Left forelimb (tissue), 1 donor: Measurements from ENCODE around the gene ID1.
"Not testable (repeated sequence)": the region's sequence is repeated elsewhere in the genome, so short reads cannot be mapped to it uniquely, and the experiment has no call there.

Experiments used
- DNase-seq: peaks from one replicate; pipeline ENCODE4 v3.0.0-alpha.2; 2018; ENCODE audit warnings: low spot score

ID1 gene

GRCh38 chr20:31638317-31638716, 33.2 kb downstream of the ID1 start:
- no peak for DNase-seq

GRCh38 chr20:31638816-31639215, 33.7 kb downstream of the ID1 start:
- no peak for DNase-seq

GRCh38 chr20:31640259-31640658, 35.2 kb downstream of the ID1 start:
- DNase-seq = no peak

- DNase-seq = no peak
These were observed 36.3 kb downstream of the ID1 start for GRCh38 chr20:31641391-31641790.

- DNase-seq = no peak
These were observed 37.7 kb downstream of the ID1 start for GRCh38 chr20:31642837-31643236.

GRCh38 chr20:31643522-31643921, 38.4 kb downstream of the ID1 start:
- DNase-seq = no peak

GRCh38 chr20:31644701-31645100, 39.6 kb downstream of the ID1 start:
- no peak for DNase-seq

- not testable (repeated sequence) for DNase-seq
These were observed 43.0 kb downstream of the ID1 start for GRCh38 chr20:31648104-31648503.

GRCh38 chr20:31652917-31653396, 47.9 kb downstream of the ID1 start:
- no peak for DNase-seq

- no peak for DNase-seq
These were observed 48.5 kb downstream of the ID1 start for GRCh38 chr20:31653561-31653960.

- no peak for DNase-seq
These were observed 49.4 kb downstream of the ID1 start for GRCh38 chr20:31654534-31654933.
